GM18526 (cell line): Measurements from ENCODE around the gene FBXO3.

ENCODE experiments used
- POLR2A ChIP-seq: IDR thresholded peaks from 3 replicates; pipeline ENCODE4 v1.6.1; 2011; ENCODE audit not compliant: insufficient read length; ENCODE audit errors: extremely low read depth

FBXO3 gene

GRCh38 chr11:33698921-33699320, 75.4 kb downstream of the FBXO3 start:
- no peak for TF ChIP-seq POLR2A

- no peak for TF ChIP-seq POLR2A
Measured at GRCh38 chr11:33697997-33698396, 76.3 kb downstream of the FBXO3 start.

DNA sequence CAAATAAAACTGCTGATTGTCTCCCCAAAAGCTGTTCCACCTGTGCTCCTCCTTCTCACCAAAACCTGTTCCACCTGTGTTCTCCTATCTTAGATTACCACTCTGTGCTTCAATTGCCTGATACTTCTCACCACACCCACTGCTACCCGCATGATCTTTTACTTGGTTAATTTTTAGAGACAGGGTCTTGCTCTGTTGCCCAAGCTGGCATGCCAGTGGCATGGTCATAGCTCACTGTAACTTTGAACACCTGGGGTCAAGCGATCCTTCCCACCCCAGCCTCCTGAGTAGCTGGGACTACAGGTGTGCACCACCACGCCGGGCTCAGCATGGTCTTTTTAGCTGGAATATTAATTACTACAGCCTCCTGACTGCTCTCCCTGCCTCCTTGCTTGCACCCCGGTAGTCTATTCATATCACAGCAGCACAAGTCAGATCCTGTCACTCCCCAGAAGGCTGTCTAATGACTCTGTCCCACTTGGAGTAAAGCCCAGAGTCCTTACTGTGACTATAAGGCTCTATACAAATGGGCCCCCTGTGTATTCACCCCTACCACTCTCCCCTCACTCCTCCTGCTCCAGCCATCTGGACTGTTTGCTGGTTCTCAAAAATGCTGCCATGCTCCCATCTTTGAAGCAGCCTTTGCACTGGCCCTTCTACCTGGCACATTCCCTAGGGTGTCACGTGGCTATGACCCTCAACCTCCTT, 77.2 kb downstream of the FBXO3 start:
- no peak for TF ChIP-seq POLR2A

- no peak for TF ChIP-seq POLR2A
Measured at GRCh38 chr11:33696411-33696810, 77.9 kb downstream of the FBXO3 start.

- no peak for TF ChIP-seq POLR2A
Measured at GRCh38 chr11:33695051-33695566, 79.2 kb downstream of the FBXO3 start.

- TF ChIP-seq POLR2A = no peak
Measured at GRCh38 chr11:33694346-33695050, 79.8 kb downstream of the FBXO3 start.

- no peak for TF ChIP-seq POLR2A
Measured at GRCh38 chr11:33692541-33692940, 81.8 kb downstream of the FBXO3 start.

- no peak for TF ChIP-seq POLR2A
Measured at GRCh38 chr11:33692013-33692504, 82.3 kb downstream of the FBXO3 start.

DNA sequence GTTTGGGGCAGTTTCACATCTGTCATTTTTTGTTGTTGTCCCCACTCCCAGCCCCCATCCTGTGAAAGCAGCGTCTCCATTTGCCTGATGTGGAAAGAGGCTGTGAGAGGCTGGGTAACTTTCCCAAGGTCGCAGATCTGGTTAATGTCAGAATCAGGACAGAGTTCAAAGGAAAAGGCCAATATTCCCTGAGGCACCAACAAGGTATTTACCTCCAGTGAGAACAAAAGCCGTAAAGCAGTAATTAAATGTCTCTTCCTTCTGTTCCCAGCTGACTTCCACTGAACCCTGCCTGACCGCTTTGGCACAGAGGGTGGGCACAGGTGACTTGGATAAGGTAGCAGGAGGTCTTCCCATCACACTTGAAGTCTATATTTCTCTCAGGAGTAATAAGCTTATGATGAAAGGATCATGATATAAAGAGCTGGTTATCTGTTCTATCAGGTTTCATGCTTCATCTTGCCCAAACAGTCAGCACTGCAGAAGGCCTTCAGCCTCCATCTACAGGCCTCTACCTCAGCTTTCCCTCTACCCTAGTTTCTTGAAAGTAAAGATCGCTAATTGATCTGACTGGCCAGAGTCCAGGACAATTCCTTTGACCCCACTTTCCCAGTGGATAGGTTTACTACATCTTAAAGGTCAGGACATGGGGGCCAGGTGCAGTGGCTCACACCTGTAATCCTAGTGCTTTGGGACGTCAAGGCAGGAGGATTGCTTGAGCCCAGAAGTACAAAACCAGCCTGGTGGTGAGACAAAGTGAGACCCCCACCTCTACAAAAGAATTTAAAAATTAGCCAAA, 83.1 kb downstream of the FBXO3 start:
- TF ChIP-seq POLR2A = no peak
